IMR-90 (cell line): ENCODE results near the gene MAPK8IP3. TPM values are rescaled to one million over a fixed set of nuclear protein-coding genes. Genes with fewer than 3 reads are reported as not detected.

Source experiments
- ATAC-seq: fragments of 200-7000 bp; cut with Tn5 transposase; 2 replicates; pipeline ENCODE4 v1.9.1; 2020; ENCODE audit warnings: low read depth, mild to moderate bottlenecking, moderate library complexity
- BruUV-seq: library from RNA; stranded (reverse); fragments of 400-500 nt; replicated peaks from 2 replicates; lab custom pipeline; 2021; lab: Mats Ljungman, UMichigan
- CTCF ChIA-PET: fragments of 300-600 bp; formaldehyde crosslinking; extraction: SDS; loops from one replicate; lab custom pipeline; 2021; ENCODE audit warnings: antibody characterized with exemption; lab: Yijun Ruan, JAX
- POLR2A ChIA-PET: fragments of 300-600 bp; sonication (Branson Sonifier 250); formaldehyde crosslinking; loops from one replicate; lab custom pipeline; 2022; ENCODE audit warnings: antibody characterized with exemption; ENCODE audit not compliant: unreplicated experiment; lab: Charles Lee
- DNase-seq: peaks from one replicate; pipeline ENCODE4 v3.0.0; 2013
- H2AFZ ChIP-seq: replicated peaks from 2 replicates; pipeline ENCODE3; 2013; ENCODE audit warnings: low read length, mild to moderate bottlenecking; ENCODE audit not compliant: poor library complexity
- H2AK5ac ChIP-seq: 2 replicates; pipeline ENCODE4 v1.6.1; 2013; ENCODE audit warnings: low read depth, low read length, inconsistent platforms
- H2AK9ac ChIP-seq: replicated peaks from 2 replicates; pipeline ENCODE3; 2013; ENCODE audit warnings: mild to moderate bottlenecking, low read depth, low read length, moderate library complexity; ENCODE audit not compliant: poor library complexity
- H2BK120ac ChIP-seq: 2 replicates; pipeline ENCODE4 v1.6.1; 2013; ENCODE audit warnings: low read depth, low read length, inconsistent platforms
- H2BK15ac ChIP-seq: 3 replicates; pipeline ENCODE4 v1.6.1; 2013; ENCODE audit warnings: low read depth, low read length, inconsistent platforms
- H2BK20ac ChIP-seq: 2 replicates; pipeline ENCODE4 v1.6.1; 2013; ENCODE audit warnings: low read depth, mild to moderate bottlenecking, inconsistent platforms, low read length, moderate library complexity
- H2BK5ac ChIP-seq: 2 replicates; pipeline ENCODE4 v1.6.1; 2013; ENCODE audit warnings: mild to moderate bottlenecking, low read depth, low read length, inconsistent platforms; ENCODE audit not compliant: poor library complexity, severe bottlenecking
- H3K14ac ChIP-seq: replicated peaks from 2 replicates; pipeline ENCODE4 v1.6.1; 2013; ENCODE audit warnings: low read depth, low read length, inconsistent platforms
- H3K18ac ChIP-seq: 2 replicates; pipeline ENCODE4 v1.6.1; 2013; ENCODE audit warnings: low read depth, low read length, control low read depth
- H3K23ac ChIP-seq: 2 replicates; pipeline ENCODE4 v1.6.1; 2013; ENCODE audit warnings: low read depth, low read length, inconsistent platforms
- H3K27ac ChIP-seq: 2 replicates; pipeline ENCODE4 v1.5.1; 2013; ENCODE audit warnings: mild to moderate bottlenecking, control low read depth, low read length; ENCODE audit not compliant: insufficient read depth
- H3K27me3 ChIP-seq: 2 replicates; pipeline ENCODE4 v1.6.1; 2013; ENCODE audit warnings: low read length; ENCODE audit not compliant: control insufficient read depth, insufficient read depth
- H3K36me3 ChIP-seq: 2 replicates; pipeline ENCODE4 v1.6.1; 2013; ENCODE audit warnings: low read length, mixed read lengths; ENCODE audit not compliant: control insufficient read depth, insufficient read depth
- H3K4ac ChIP-seq: 2 replicates; pipeline ENCODE4 v1.6.1; 2013; ENCODE audit warnings: low read depth, low read length, inconsistent platforms
- H3K4me1 ChIP-seq: 2 replicates; pipeline ENCODE4 v1.6.1; 2013; ENCODE audit warnings: low read length, mixed read lengths; ENCODE audit not compliant: control insufficient read depth, insufficient read depth
- H3K4me2 ChIP-seq: 2 replicates; pipeline ENCODE4 v1.6.1; 2013; ENCODE audit warnings: low read depth, mild to moderate bottlenecking, control low read depth, low read length, moderate library complexity
- H3K4me3 ChIP-seq: 2 replicates; pipeline ENCODE4 v1.5.1; 2013; ENCODE audit warnings: low read depth, mild to moderate bottlenecking, control low read depth, low read length, moderate library complexity; ENCODE audit not compliant: insufficient read depth
- H3K56ac ChIP-seq: 2 replicates; pipeline ENCODE4 v1.6.1; 2013; ENCODE audit warnings: low read length, inconsistent platforms; ENCODE audit not compliant: insufficient read depth; ENCODE audit errors: extremely low read depth
- H3K79me1 ChIP-seq, 2 experiments: 2 replicates each; pipeline ENCODE4 v1.6.1; 2013; ENCODE audit warnings: low read length in 2 of 2, inconsistent platforms in 1 of 2, low read depth in 1 of 2
- H3K9ac ChIP-seq: 2 replicates; pipeline ENCODE4 v1.6.1; 2013; ENCODE audit warnings: low read depth, low read length, control low read depth
- H3K9me1 ChIP-seq: 2 replicates; pipeline ENCODE4 v1.6.1; 2013; ENCODE audit warnings: low read length, inconsistent platforms; ENCODE audit not compliant: insufficient read depth
- H3K9me3 ChIP-seq: 2 replicates; pipeline ENCODE4 v1.6.1; 2013; ENCODE audit warnings: low read length; ENCODE audit not compliant: control insufficient read depth, insufficient read depth
- H4K20me1 ChIP-seq: 2 replicates; pipeline ENCODE4 v1.6.1; 2013; ENCODE audit warnings: low read length, inconsistent platforms; ENCODE audit not compliant: insufficient read depth
- H4K5ac ChIP-seq: 2 replicates; pipeline ENCODE4 v1.6.1; 2013; ENCODE audit warnings: mild to moderate bottlenecking, low read depth, low read length, control low read depth
- H4K8ac ChIP-seq, 2 experiments: 2 replicates each; pipeline ENCODE4 v1.6.1; 2013; ENCODE audit warnings: low read depth in 2 of 2, low read length in 2 of 2, control low read depth in 1 of 2, inconsistent platforms in 1 of 2
- H4K91ac ChIP-seq: 2 replicates; pipeline ENCODE4 v1.6.1; 2013; ENCODE audit warnings: low read depth, low read length, inconsistent platforms; ENCODE audit not compliant: insufficient read depth
- CEBPB ChIP-seq: IDR thresholded peaks from 2 replicates; pipeline ENCODE4 v1.6.1; 2012; ENCODE audit warnings: low read depth, low read length, improper control_type of control experiment
- MXI1 ChIP-seq: IDR thresholded peaks from 2 replicates; pipeline ENCODE4 v1.6.1; 2012; ENCODE audit warnings: low read depth, mild to moderate bottlenecking, low read length, moderate library complexity, borderline replicate concordance
- POLR2A ChIP-seq: IDR thresholded peaks from 2 replicates; pipeline ENCODE4 v1.6.1; 2012; ENCODE audit warnings: mild to moderate bottlenecking, low read depth, low read length
- WGBS, 2 experiments: methylation state at CpG; one replicate each; pipeline versions ENCODE4 v1.1.5 to v1.1.7; 2013; ENCODE audit warnings: missing lambda C conversion rate in 2 of 2; ENCODE audit not compliant: insufficient read length in 1 of 2; ENCODE audit errors: extremely low coverage in 2 of 2; 5-methylcytosine and 5-hydroxymethylcytosine counted together
- dilution Hi-C: fragments of 300-500 bp; cut with HindIII; formaldehyde crosslinking; loops from one replicate; pipeline ENCODE4 v1.14.3; 2018; ENCODE audit warnings: low sequenced_read_pairs; ENCODE audit not compliant: unreplicated experiment
- in situ Hi-C: fragments of 300-500 bp; cut with MboI; formaldehyde crosslinking; loops from 3 replicates; pipeline ENCODE4 v1.14.3; 2019; ENCODE audit warnings: low sequenced_read_pairs, inconsistent platforms, mixed read lengths
- intact Hi-C: fragments of 100-400 bp; cut with micrococcal nuclease; formaldehyde crosslinking; loops from 2 replicates; pipeline ENCODE4 v1.10.0; 2022
- polyA plus RNA-seq, 3 experiments: library from polyadenylated mRNA; depleted of rRNA; stranded (reverse); fragments of >200 nt; gene quantifications; 2 replicates each; pipeline ENCODE4 v1.2.3, GENCODE V29; 2012; ENCODE audit warnings: low replicate concordance in 1 of 3
- total RNA-seq: library from RNA; depleted of rRNA; stranded (reverse); fragments of >200 nt; gene quantifications from 2 replicates; pipeline ENCODE4 v1.2.3, GENCODE V29; 2012
- TF ChIP-seq, protein P1 (sequence below): conservative IDR thresholded peaks from 2 replicates; pipeline ENCODE4 v1.5.1; 2012; ENCODE audit warnings: mild to moderate bottlenecking, low read depth, low read length, improper control_type of control experiment

Gene MAPK8IP3
- total and polyA plus RNA-seq, 2 of the 4 experiments (the other 2 are of a cell fraction), result 17.0 to 69.1 TPM

DNA sequence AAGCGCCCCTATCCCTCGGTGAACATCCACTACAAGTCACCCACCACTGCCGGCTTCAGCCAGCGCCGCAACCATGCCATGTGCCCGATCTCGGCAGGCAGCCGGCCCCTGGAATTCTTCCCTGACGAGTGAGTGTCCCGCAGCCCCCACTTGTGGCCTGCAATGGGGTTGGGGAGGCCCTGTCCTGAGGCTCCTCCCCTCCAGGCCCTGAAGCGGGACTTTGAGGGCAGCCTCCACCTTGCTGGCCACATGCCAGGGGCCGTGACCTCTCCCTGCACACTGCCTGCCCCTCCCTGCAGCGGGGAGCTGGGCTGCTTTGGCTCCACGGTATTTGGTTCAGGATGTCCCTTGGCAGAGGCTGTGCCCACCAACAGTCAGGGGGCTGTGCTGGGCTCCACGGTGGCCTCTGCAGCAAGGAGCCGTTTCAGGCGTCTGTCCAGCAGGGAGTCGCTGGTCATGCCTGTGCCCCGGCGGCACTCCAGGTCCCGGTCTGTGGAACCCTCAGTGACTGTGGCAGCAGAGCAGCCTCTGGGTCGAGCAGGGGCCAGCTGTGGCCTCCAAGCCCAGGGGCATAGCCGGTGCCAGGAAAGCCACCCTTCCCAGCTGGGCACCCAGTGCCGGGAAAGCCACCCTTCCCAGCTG lies 57.0 kb downstream of the MAPK8IP3 start:
- ATAC-seq, result no peak
- CTCF ChIA-PET, result no interaction called here
- no TSS peak for BruUV-seq

More for the DNA sequence above, 57.0 kb downstream of the MAPK8IP3 start:
- Histone ChIP-seq H3K9ac (no peak overlapping the region), H3K56ac (no peak overlapping the region), H2BK20ac (no peak overlapping the region), H3K9me1 (no peaks in the 10 kb centered on the region), H3K4me1 (no peaks in the 10 kb centered on the region), H2AFZ (no peak overlapping the region), H2AK5ac (no peak overlapping the region), H2BK5ac (no peak overlapping the region), H3K27me3 (no peaks in the 10 kb centered on the region), H4K20me1 (no peaks in the 10 kb centered on the region; the same call in 1 of the 2 replicates), H3K4ac (no peak overlapping the region), H3K79me1 (no peaks in the 10 kb centered on the region), H3K36me3 (peaks cover 82% of the 10 kb centered on the region), H4K5ac (no peak overlapping the region), H4K8ac (no peak overlapping the region), H4K91ac (no peak overlapping the region), H3K4me2 (no peak overlapping the region), H3K14ac (no peak overlapping the region), H3K23ac (no peak overlapping the region), H3K9me3 (no peaks in the 10 kb centered on the region), H3K4me3 (no peak overlapping the region), H3K18ac (no peak overlapping the region), H2BK120ac (no peak overlapping the region), H2BK15ac (no peak overlapping the region), H3K27ac (no peak overlapping the region), H2AK9ac (no peak overlapping the region)
- intact Hi-C loops, result no loop called here
- in situ Hi-C loops, result loop anchor here (5.0 kb wide), 1 partner anchor 51 kb away; no protein-coding TSS in a partner anchor
- 94% methylated on average over 6 of the region's 24 CpGs; no CpG with 5 or more reads in 1 of the 2 experiments for WGBS, 2 experiments
- dilution Hi-C loops, result no loop called here
- TF ChIP-seq MXI1 (no peak), CEBPB (no peak), POLR2A (no peak)
- TF ChIP-seq, protein P1, sequence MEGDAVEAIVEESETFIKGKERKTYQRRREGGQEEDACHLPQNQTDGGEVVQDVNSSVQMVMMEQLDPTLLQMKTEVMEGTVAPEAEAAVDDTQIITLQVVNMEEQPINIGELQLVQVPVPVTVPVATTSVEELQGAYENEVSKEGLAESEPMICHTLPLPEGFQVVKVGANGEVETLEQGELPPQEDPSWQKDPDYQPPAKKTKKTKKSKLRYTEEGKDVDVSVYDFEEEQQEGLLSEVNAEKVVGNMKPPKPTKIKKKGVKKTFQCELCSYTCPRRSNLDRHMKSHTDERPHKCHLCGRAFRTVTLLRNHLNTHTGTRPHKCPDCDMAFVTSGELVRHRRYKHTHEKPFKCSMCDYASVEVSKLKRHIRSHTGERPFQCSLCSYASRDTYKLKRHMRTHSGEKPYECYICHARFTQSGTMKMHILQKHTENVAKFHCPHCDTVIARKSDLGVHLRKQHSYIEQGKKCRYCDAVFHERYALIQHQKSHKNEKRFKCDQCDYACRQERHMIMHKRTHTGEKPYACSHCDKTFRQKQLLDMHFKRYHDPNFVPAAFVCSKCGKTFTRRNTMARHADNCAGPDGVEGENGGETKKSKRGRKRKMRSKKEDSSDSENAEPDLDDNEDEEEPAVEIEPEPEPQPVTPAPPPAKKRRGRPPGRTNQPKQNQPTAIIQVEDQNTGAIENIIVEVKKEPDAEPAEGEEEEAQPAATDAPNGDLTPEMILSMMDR, result no peak
- POLR2A ChIA-PET, result no interaction called here
- no peak for DNase-seq
